Neural cell (in vitro differentiated cells): ENCODE results near the gene RHEX. TPM values are rescaled to one million over a fixed set of nuclear protein-coding genes. Genes with fewer than 3 reads are reported as not detected.

Source experiments
- H2AFZ ChIP-seq: fragments of 200-600, 300-800 bp; sonication (generic), shearing (Covaris generic); 2 replicates; pipeline ENCODE4 v1.6.0; 2014; ENCODE audit warnings: low read depth, mild to moderate bottlenecking, antibody characterized with exemption, low read length, moderate library complexity
- H3F3A ChIP-seq: fragments of 200-600 bp; shearing (Covaris generic); 2 replicates; pipeline ENCODE4 v1.6.1; 2016; ENCODE audit warnings: mild to moderate bottlenecking, moderate library complexity, mixed read lengths, antibody characterized with exemption, low read length; ENCODE audit not compliant: insufficient read depth, poor library complexity, severe bottlenecking
- H3K27ac ChIP-seq: fragments of 200-600, 300-800 bp; sonication (generic), shearing (Covaris generic); 2 replicates; pipeline ENCODE4 v1.5.1; 2014; ENCODE audit warnings: mild to moderate bottlenecking, low read length, moderate library complexity
- H3K27me3 ChIP-seq: fragments of 300-800, 200-600 bp; sonication (generic), shearing (Covaris generic); 2 replicates; pipeline ENCODE4 v1.6.0; 2014; ENCODE audit warnings: mild to moderate bottlenecking, low read depth, low read length, moderate library complexity; ENCODE audit not compliant: insufficient read depth
- H3K36me3 ChIP-seq: fragments of 300-800, 200-600 bp; sonication (generic), shearing (Covaris generic); 2 replicates; pipeline ENCODE4 v1.5.1; 2014; ENCODE audit warnings: mild to moderate bottlenecking, antibody characterized with exemption, low read length, moderate library complexity; ENCODE audit not compliant: insufficient read depth
- H3K4me2 ChIP-seq: fragments of 300-800, 200-600 bp; sonication (generic), shearing (Covaris generic); 2 replicates; pipeline ENCODE4 v1.6.0; 2014; ENCODE audit warnings: mild to moderate bottlenecking, low read length
- H3K4me3 ChIP-seq: fragments of 300-800, 200-600 bp; sonication (generic), shearing (Covaris generic); 2 replicates; pipeline ENCODE4 v1.5.1; 2014; ENCODE audit warnings: mild to moderate bottlenecking, low read length, moderate library complexity
- H3K79me2 ChIP-seq: fragments of 200-600 bp; shearing (Covaris generic); replicated peaks from 2 replicates; pipeline ENCODE4 v1.6.0; 2014; ENCODE audit warnings: mild to moderate bottlenecking, low read length, moderate library complexity; ENCODE audit not compliant: insufficient read depth
- H3K9ac ChIP-seq: fragments of 300-800, 200-600 bp; sonication (generic), shearing (Covaris generic); 2 replicates; pipeline ENCODE4 v1.6.1; 2016; ENCODE audit warnings: mild to moderate bottlenecking, low read length, mixed read lengths
- H3K9me2 ChIP-seq: fragments of 200-600 bp; shearing (Covaris generic); 2 replicates; pipeline ENCODE4 v1.6.1; 2016; ENCODE audit warnings: mild to moderate bottlenecking, low read length, mixed read lengths; ENCODE audit not compliant: insufficient read depth
- H3K9me3 ChIP-seq: fragments of 200-600, 300-800 bp; sonication (generic), shearing (Covaris generic); 2 replicates; pipeline ENCODE4 v1.6.1; 2016; ENCODE audit warnings: mild to moderate bottlenecking, mixed run types, low read length, moderate library complexity, mixed read lengths
- H4K20me1 ChIP-seq: fragments of 200-600 bp; shearing (Covaris generic); 2 replicates; pipeline ENCODE4 v1.6.1; 2016; ENCODE audit warnings: mild to moderate bottlenecking, mixed run types; ENCODE audit not compliant: insufficient read depth
- CTCF ChIP-seq: fragments of 450-650 bp; IDR thresholded peaks from 2 replicates; pipeline ENCODE4 v1.5.1; 2014; ENCODE audit warnings: antibody characterized with exemption, mild to moderate bottlenecking, moderate library complexity; ENCODE audit not compliant: poor library complexity, severe bottlenecking
- EP300 ChIP-seq: fragments of 450-650 bp; conservative IDR thresholded peaks from 2 replicates; pipeline ENCODE4 v1.6.1; 2014; ENCODE audit warnings: antibody characterized with exemption, mild to moderate bottlenecking, moderate library complexity; ENCODE audit not compliant: poor library complexity, severe bottlenecking
- EZH2 ChIP-seq: fragments of 200-600, 300-800 bp; shearing (Covaris generic), sonication (generic); IDR thresholded peaks from 2 replicates; pipeline ENCODE4 v1.6.1; 2014; ENCODE audit warnings: antibody characterized with exemption, low read length, borderline replicate concordance, mild to moderate bottlenecking; ENCODE audit not compliant: insufficient read depth, poor library complexity, severe bottlenecking
- MXI1 ChIP-seq: fragments of 450-650 bp; conservative IDR thresholded peaks from 2 replicates; pipeline ENCODE4 v1.6.1; 2014; ENCODE audit warnings: antibody characterized with exemption, mild to moderate bottlenecking; ENCODE audit not compliant: poor library complexity, severe bottlenecking
- POLR2AphosphoS5 ChIP-seq: IDR thresholded peaks from 2 replicates; pipeline ENCODE4 v1.6.1; 2012
- RAD21 ChIP-seq: fragments of 450-650 bp; conservative IDR thresholded peaks from 2 replicates; pipeline ENCODE4 v1.6.1; 2014; ENCODE audit warnings: antibody characterized with exemption, mild to moderate bottlenecking, moderate library complexity
- REST ChIP-seq: IDR thresholded peaks from 2 replicates; pipeline ENCODE4 v1.6.1; 2012; ENCODE audit warnings: borderline replicate concordance
- SMC3 ChIP-seq: fragments of 450-650 bp; conservative IDR thresholded peaks from 2 replicates; pipeline ENCODE4 v1.6.1; 2014; ENCODE audit warnings: antibody characterized with exemption, mild to moderate bottlenecking, moderate library complexity; ENCODE audit not compliant: poor library complexity
- TAF1 ChIP-seq: IDR thresholded peaks from 2 replicates; pipeline ENCODE4 v1.6.1; 2012; ENCODE audit warnings: low read depth
- polyA plus RNA-seq: library from polyadenylated mRNA; depleted of rRNA; stranded (reverse); fragments of >200 nt; gene quantifications from 2 replicates; pipeline ENCODE4 v1.2.3, GENCODE V29; 2014

RHEX gene
- polyA plus RNA-seq, 1 donor from 2014 or later = not detected

- H3K36me3 ChIP-seq = no peaks in the 10 kb centered on the region
- H3K4me3 ChIP-seq = no peak overlapping the region
- no peak overlapping the region for H3K27ac ChIP-seq
- TF ChIP-seq CTCF = no peak
- TF ChIP-seq EZH2 = no peak
- no peak for TF ChIP-seq RAD21
- TF ChIP-seq POLR2AphosphoS5 = no peak
- no peak for TF ChIP-seq REST
- TF ChIP-seq TAF1 = no peak
- TF ChIP-seq EP300 = no peak
- no peak for TF ChIP-seq MXI1
- no peak for TF ChIP-seq SMC3
- no peaks in the 10 kb centered on the region for H3K79me2 ChIP-seq
- no peaks in the 10 kb centered on the region for H4K20me1 ChIP-seq
- H3K27me3 ChIP-seq = no peaks in the 10 kb centered on the region
- no peaks in the 10 kb centered on the region for H3K9me3 ChIP-seq
- H3K9ac ChIP-seq = no peak overlapping the region
- H3F3A ChIP-seq = no peaks in the 10 kb centered on the region
- H3K9me2 ChIP-seq = no peaks in the 10 kb centered on the region
- H3K4me2 ChIP-seq = no peak overlapping the region
- H2AFZ ChIP-seq = no peak overlapping the region
These were observed 57.8 kb downstream of the RHEX start for GRCh38 chr1:206110820-206111219.

GRCh38 chr1:206111271-206111927, 58.4 kb downstream of the RHEX start:
- no peak overlapping the region for H3K4me3 ChIP-seq
- H3K27ac ChIP-seq = no peak overlapping the region
- no peaks in the 10 kb centered on the region for H4K20me1 ChIP-seq
- H2AFZ ChIP-seq = no peak overlapping the region
- no peak for TF ChIP-seq POLR2AphosphoS5
- TF ChIP-seq EP300 = no peak
- no peak for TF ChIP-seq REST
- TF ChIP-seq TAF1 = no peak
- TF ChIP-seq SMC3 = no peak
- no peak for TF ChIP-seq CTCF
- TF ChIP-seq EZH2 = no peak
- no peak for TF ChIP-seq MXI1
- no peak for TF ChIP-seq RAD21
- no peaks in the 10 kb centered on the region for H3K36me3 ChIP-seq
- H3K9me2 ChIP-seq = no peaks in the 10 kb centered on the region
- peaks cover 1% of the 10 kb centered on the region for H3K27me3 ChIP-seq
- H3K9ac ChIP-seq = no peak overlapping the region
- H3K4me2 ChIP-seq = no peak overlapping the region
- H3K9me3 ChIP-seq = no peaks in the 10 kb centered on the region
- no peaks in the 10 kb centered on the region for H3F3A ChIP-seq
- H3K79me2 ChIP-seq = no peaks in the 10 kb centered on the region
